HG02623 (cell line): ENCODE measurements around the gene ADGRG3.
"Not testable (repeated sequence)": the region's sequence is repeated elsewhere in the genome, so short reads cannot be mapped to it uniquely, and the experiment has no call there.

Experiments used
- ATAC-seq: cut with Tn5 transposase; IDR thresholded peaks from one replicate; pipeline ENCODE4 v1.9.1; 2021; ENCODE audit warnings: moderate library complexity; ENCODE audit not compliant: unreplicated experiment

Gene ADGRG3

DNA sequence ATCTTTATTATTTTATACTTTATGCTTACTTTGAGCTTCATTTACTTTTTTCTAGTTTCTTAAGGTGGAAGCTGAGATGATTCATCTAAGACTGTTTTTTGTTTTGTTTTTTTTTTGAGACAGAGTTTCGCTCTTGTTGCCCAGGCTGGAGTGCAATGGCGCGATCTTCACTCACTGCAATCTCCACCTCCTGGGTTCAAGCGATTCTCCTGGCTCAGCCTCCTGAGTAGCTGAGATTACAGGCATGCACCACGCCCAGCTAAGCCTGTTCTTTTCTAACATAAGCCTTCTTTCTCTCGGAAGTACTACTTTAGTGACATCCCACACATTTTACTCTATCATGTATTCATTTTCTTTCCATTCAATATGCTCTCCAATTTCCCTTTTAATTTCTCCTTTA is 44.5 kb downstream of the ADGRG3 start:
- not testable (repeated sequence) for ATAC-seq

- no peak for ATAC-seq
These were observed 45.5 kb downstream of the ADGRG3 start for GRCh38 chr16:57713596-57713995.

DNA sequence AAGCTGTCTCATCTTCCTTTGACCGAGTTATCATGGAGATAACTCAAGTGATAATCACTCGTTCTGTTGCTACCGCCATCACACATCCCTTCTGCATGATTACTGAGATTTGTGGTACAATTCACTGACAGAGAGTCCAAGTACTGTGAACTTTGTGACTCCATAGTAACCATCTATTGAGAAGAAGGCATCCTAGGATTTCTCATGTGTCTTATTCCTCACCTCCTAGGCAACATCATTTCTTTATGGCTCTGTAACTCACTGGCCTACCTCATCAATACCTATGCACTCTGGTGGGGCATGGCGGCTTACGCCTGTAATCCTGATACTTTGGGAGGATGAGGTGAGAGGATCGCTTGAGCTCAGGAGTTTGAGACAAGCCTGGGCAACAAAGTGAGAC is 45.9 kb downstream of the ADGRG3 start:
- no peak for ATAC-seq

GRCh38 chr16:57720142-57720575 is 52.1 kb downstream of the ADGRG3 start:
- ATAC-seq, result no peak

DNA sequence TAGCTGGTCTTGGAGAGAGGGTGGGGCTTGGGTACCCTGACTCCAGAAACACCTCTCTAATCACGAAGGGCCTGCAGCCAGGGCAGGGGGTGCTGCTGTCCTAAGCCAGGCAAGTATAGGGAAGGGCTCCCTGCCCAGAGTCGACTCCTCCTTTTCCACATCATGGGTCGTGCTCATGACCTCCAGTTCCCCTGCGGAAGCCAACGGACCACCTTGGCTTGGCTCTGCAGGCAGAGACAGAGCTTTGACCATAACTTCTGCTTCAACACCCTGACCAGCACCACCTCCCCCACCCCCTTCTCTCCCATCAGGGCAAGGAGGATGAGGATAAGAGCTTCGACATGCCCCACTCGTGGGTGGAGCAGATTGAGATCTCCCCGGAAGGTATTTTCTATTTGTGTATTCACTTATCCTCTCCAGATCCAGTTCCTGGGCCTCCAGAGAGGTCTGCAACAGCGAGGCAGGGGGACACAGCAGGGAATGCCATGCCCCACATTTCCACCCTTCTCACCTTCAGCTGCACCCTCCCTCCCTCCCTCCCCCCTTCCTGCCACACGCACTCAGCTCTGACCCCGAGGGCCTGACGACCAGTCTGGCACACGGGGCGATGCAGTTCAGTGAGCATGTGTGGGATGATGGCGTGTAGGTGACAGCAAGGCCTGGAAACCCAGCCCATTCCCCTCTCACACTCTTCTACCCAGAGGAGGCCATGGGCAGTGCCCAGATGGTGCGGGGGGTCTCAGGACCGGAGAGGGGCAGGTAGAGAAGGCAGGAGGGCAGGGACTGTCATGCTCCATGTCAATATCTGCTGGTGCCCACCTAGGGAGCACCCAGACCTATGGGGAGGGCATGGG is 53.5 kb downstream of the ADGRG3 start:
- ATAC-seq, result no peak

DNA sequence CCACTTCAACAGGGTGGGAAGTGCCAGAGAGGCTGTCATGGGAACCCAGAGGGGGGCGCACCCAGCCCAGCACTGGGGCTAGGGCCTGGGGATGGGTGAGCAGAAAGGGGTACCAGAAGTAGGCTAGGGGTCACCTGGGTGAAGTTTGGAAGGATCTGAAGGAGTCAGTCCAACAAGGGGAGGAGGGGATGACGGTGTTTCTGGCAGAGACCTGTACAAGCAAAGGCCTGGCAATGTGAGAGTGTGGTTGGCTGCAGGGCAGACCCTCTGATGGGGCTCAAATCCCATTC is 54.0 kb downstream of the ADGRG3 start:
- no peak for ATAC-seq

GRCh38 chr16:57722651-57723050 is 54.5 kb downstream of the ADGRG3 start:
- ATAC-seq, result no peak

DNA sequence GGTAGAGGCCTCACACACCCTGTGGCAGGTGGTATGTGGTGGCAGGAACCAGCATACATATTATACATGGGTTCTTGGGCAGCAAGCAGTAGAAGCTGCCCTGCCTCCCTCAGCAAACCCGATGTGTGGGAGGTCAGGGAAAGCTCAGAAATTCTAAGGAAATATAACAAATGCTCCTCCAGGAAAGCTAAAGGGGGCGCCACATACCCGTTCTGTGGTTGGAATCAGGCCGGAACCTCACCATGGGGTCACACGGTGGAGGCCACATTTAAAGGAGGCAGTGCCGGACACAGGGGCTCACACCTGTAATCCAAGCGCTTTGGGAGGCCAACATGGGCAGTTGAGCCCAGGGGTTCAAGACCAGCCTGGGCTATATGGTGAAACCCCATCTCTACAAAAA is 55.1 kb downstream of the ADGRG3 start:
- ATAC-seq, result no peak

DNA sequence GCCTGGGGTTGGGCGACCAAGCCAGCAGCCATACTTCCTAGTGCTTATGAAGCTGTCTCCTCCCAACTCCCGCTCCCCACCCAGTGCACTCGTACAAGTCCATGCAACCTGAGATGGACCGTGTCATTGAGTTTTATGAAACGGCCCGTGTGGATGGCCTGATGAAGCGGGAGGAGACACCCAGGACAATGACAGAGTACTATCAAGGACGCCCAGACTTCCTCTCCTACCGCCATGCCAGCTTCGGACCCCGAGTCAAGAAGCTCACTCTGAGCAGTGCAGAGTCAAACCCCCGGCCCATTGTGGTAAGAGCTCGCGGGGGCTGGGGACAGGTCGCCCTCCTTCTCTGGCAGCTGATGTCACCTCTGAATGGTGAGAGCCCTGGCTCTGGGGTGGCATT is 56.4 kb downstream of the ADGRG3 start:
- no peak for ATAC-seq

DNA sequence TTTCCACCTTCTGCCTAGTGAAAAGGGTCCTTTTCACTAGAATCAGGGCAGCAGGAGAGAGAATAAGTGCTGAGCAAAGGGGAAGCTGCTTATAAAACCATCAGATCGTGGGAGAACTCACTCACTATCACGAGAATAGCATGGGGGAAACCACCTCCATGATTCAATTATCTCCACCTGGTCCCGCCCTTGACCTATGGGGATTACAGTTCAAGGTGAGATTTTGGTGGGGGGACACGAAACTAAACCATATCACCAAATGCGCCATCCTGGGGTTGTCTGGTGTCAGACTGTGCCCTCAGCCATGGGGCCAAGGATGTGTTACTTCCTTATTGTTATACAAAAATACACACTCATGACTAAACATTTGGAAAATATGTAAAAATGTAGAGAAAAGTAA is 57.0 kb downstream of the ADGRG3 start:
- ATAC-seq, result no peak

DNA sequence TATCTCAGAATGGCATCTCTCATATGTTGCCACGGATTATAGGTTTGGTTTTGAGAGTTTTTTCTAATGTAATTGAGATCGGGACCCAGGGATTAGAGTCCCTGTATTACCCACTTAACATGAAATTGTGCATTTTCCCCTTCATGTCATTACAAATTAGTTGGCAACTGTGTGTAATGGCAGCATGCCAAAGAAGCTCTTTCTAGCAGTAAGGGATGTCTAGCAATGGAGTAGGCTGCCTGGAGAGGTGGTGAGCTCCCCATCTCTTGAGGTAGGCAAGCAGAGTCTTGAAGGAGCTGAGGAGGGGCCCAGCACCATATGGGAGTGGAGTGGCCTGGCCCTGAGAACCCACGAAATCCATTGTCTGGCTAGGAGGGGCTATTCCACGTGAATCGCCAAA is 57.4 kb downstream of the ADGRG3 start:
- no peak for ATAC-seq

- no peak for ATAC-seq
These were observed 57.9 kb downstream of the ADGRG3 start for GRCh38 chr16:57725976-57726375.

GRCh38 chr16:57726433-57726947 is 58.4 kb downstream of the ADGRG3 start:
- ATAC-seq, result no peak

GRCh38 chr16:57727610-57728009 is 59.5 kb downstream of the ADGRG3 start:
- ATAC-seq, result no peak

DNA sequence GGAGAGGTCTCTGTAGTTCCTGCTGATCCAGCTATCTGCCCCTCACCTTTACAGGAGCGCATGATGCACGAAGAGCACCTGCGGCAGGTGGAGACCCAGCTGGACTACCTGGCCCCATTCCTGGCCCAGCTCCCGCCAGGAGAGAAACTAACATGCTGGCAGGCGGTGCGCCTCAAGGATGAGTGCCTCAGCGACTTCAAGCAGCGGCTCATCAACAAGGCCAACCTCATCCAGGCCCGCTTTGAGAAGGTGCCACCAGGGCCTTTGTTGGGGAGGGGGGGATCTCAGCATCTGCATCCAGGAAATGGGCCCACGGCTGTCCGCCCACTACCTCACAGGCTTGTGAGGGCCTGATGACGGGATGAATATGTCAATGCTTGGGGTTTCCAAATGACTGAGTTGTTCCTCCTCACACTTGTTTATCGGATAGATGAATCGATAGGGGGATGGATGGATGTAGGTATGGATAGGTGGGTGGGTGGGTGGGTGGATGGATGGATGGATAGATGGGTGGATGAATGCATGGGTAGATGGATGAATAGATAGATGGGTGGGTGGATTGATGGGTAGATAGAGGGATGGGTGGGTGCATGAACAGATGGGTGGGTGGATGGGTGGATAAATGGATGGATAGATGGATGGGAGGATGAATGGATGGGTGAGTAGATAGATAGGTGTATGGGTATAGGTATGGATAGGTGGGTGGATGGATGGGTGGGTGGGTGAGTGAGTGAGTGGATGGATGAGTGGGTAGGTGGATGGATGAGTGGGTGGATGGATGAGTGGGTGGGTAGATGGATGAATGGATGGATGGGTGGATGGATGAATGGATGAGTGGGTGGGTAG is 60.5 kb downstream of the ADGRG3 start:
- ATAC-seq, result no peak

GRCh38 chr16:57729182-57729484 is 61.0 kb downstream of the ADGRG3 start:
- no peak for ATAC-seq

DNA sequence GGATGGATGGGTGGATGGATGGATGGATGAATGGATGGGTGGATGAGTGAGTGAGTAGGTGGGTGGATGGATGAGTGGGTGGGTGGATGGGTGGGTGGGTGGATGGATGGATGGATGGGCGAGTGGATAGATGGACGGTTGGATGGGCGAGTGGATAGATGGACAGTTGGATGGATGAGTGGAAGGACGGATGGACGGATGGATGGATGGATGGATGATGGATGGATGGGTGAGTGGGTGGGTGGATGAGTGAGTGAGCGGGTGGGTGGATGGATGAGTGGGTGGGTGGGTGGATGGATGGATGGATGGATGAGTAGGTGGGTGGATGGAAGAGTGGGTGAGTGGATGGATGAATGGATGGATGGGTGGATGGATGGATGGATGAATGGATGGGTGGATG is 61.7 kb downstream of the ADGRG3 start:
- not testable (repeated sequence) for ATAC-seq

GRCh38 chr16:57730771-57731730 is 62.9 kb downstream of the ADGRG3 start:
- ATAC-seq, result no peak

GRCh38 chr16:57732037-57732436 is 63.9 kb downstream of the ADGRG3 start:
- ATAC-seq, result no peak

DNA sequence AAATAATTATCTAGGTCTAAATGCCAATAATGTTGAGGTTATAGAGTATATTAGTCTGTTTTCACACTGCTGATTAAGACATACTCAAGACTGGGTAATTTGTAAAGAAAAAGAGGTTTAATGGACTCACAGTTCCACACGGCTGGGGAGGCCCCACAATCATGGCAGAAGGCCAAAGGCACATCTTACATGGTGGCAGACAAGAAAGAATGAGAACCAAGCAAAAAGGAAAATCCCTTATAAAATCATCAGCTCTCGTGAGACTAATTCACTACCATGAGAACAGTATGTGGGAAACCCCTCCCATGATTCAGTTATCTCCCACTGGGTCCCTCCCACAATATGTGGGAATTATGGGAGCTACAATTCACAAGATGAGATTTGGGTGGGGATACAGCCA is 64.6 kb downstream of the ADGRG3 start:
- no peak for ATAC-seq

GRCh38 chr16:57734308-57734924 is 66.3 kb downstream of the ADGRG3 start:
- no peak for ATAC-seq
